Measurements from ENCODE around the gene RANBP1. TPM values are rescaled to one million over a fixed set of nuclear protein-coding genes. Genes with fewer than 3 reads are reported as not detected.

Gene RANBP1
- total RNA-seq, 2 experiments from 2014 or later, result 320 to 332 TPM

DNA sequence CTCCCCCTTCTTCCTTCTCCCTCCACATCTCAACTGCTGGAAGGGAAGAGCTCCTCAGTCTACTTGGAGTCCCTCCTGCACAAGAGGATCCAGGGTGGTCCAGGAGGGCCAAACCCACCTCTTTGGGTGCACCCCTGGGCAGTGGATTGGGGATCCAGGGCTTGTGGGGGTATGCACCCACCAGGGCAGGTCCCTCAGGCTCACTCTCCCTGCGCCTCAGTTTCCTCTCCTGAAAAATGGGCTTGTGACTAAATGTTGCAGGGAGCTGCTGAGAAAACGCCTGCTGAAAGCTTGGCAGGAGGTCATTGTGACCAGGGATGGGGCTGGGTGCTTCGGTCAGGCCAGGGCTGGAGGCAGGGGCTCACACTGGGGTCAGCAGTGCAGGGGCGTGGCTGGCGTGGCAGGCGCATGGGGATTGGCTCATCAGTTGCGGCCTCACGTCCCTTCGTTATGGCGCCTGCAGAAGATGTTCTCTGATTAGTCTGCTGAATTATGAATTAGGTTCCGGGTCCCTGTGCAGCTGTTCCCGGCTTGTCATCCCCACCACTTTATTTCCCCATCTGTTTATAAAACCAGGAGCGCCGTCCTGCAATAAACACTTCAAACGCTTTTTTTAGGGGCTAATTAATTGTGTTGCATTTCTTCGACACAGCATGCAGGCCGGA, 60.6 kb downstream of the RANBP1 start:
- H3K27ac Mint-ChIP-seq, result no peak overlapping the region
- POLR2A ChIA-PET, result no interaction called here
- ATAC-seq (no peak), DNase-seq (no peak)
- H3K9me3 Mint-ChIP-seq (ENCODE audit: insufficient read depth), result no peaks in the 10 kb centered on the region
- H3K36me3 Mint-ChIP-seq (ENCODE audit: low read depth), result no peaks in the 10 kb centered on the region
- H3K4me1 Mint-ChIP-seq (ENCODE audit: low read depth), result no peaks in the 10 kb centered on the region
- H3K4me3 Mint-ChIP-seq, result no peak overlapping the region
- no peaks in the 10 kb centered on the region for H3K27me3 Mint-ChIP-seq (ENCODE audit: low read depth)
- CTCF ChIA-PET, result no interaction called here

Small RNA genes lying within 50 kb of the gene (microRNA-seq; reads per million reads assigned to microRNA genes)
- not detected for gene MIR6816

Other genes starting within 250 kb of the RANBP1 start
- gene COMT, start 174.3 kb upstream of the RANBP1 start, total RNA-seq, result 10 to 100 TPM; 92.8 to 97.1 TPM
- 10 to 100 TPM; 16.1 to 19.3 TPM for gene TXNRD2, start 174.3 kb upstream of the RANBP1 start, total RNA-seq
- gene ARVCF, start 99.3 kb upstream of the RANBP1 start, total RNA-seq, result 1 to 10 TPM in 1 of 2 experiments, under 1 TPM in 1; 0.86 to 1.4 TPM
- 10 to 100 TPM; 39.1 to 43.3 TPM for gene TANGO2, start 95.0 kb upstream of the RANBP1 start, total RNA-seq
- 10 to 100 TPM; 52.3 to 55.2 TPM for gene DGCR8, start 35.9 kb upstream of the RANBP1 start, total RNA-seq
- gene TRMT2A, start 1.1 kb downstream of the RANBP1 start, total RNA-seq, result 100 to 1,000 TPM in 1 of 2 experiments, 10 to 100 TPM in 1; 92.1 to 102 TPM
- gene ZDHHC8, start 15.7 kb downstream of the RANBP1 start, total RNA-seq, result 10 to 100 TPM; 60.5 to 65.5 TPM
- gene CCDC188, start 35.0 kb downstream of the RANBP1 start, total RNA-seq, result not detected
- gene RTN4R, start 152.2 kb downstream of the RANBP1 start, total RNA-seq, result 1 to 10 TPM; 3.7 to 3.8 TPM
- gene DGCR6L, start 204.0 kb downstream of the RANBP1 start, total RNA-seq, result 10 to 100 TPM; 50.4 to 56.3 TPM

All from activated CD8-positive, alpha-beta T cell treated with anti-CD3 and anti-CD28 coated beads, Interleukin-2, amount 10 ng/mL, durations not matched to agents 7 days and 5 days (primary cell).